ENCODE results near the gene STRN4. TPM values are rescaled to one million over a fixed set of nuclear protein-coding genes. Genes with fewer than 3 reads are reported as not detected.

The STRN4 gene
- total and polyA plus RNA-seq, 9 of the 15 experiments (the other 6 are each of a cell fraction or from before 2014, with no cell fraction given), result 0.62 to 83.7 (median 36.9) TPM

DNA sequence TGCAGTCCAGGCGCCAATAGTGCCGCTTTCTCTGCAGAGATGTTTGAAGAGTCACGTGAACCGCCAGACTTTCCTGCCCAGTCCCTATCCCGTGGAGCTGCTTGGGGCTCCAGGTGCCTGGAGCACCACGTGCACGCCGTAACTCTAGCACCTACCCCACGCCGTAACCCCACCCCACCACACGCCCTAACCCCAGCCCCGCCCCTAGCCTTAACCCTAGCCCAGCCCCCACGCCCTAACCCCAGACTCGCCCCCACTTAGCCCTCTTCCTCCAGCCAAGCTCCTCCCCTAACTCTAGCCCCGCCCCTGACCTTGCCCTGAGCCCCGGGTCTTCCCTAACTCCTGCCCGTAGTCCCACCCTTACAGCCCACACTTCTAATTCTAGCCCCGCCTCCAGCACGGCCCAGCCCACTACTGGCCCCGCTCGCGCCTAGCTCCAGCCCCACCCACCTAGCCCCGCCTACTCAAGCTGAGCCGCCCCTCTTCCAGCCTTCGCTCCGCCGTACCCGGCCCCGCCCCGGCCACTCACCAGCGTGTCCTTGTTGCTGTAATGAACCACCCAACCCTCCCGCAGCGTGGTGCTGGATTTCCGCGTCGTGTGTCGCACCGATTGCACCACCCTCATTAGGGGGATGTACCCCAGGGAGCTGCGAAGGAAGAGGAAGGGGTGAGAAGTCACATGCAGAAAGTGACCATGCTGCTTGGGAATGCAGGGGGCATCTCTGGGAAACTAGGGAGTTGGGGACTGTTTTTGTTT lies 48.9 kb downstream of the STRN4 start (continued):
- TF ChIP-seq FOXP4 (CRISPR knock-in tag; IDR thresholded peaks at IDR 0.05; ENCODE audit: borderline replicate concordance) (no peak), ZNF146 (CRISPR knock-in tag; IDR thresholded peaks at IDR 0.05; ENCODE audit: unreplicated experiment) (no peak), E2F6 (IDR thresholded peaks at IDR 0.05; ENCODE audit: borderline replicate concordance in 1 of 2, extremely low read depth in 1 of 2, insufficient read depth in 1 of 2, insufficient read length in 1 of 2, low read depth in 1 of 2, low read length in 1 of 2, poor library complexity in 1 of 2, severe bottlenecking in 1 of 2) (peak; percentile 44 to 49), NEUROD1 (IDR thresholded peaks at IDR 0.05; ENCODE audit: borderline replicate concordance, low read depth, low read length, partially characterized antibody) (no peak), HNRNPLL (IDR thresholded peaks at IDR 0.05; ENCODE audit: low read depth, low read length, poor library complexity, severe bottlenecking) (no peak), CHCHD3 (CRISPR knock-in tag; IDR thresholded peaks at IDR 0.05) (no peak), MCM3 (IDR thresholded peaks at IDR 0.05) (no peak), NCOA1 (IDR thresholded peaks at IDR 0.05; ENCODE audit: low read depth) (no peak), MYNN (IDR thresholded peaks at IDR 0.05) (peak; percentile 63; the same call in 1 of the 2 replicates), MYNN (CRISPR knock-in tag; IDR thresholded peaks at IDR 0.05) (no peak), NFXL1 (CRISPR knock-in tag; IDR thresholded peaks at IDR 0.05) (no peak), HNRNPL (IDR thresholded peaks at IDR 0.05; ENCODE audit: low read depth, low read length) (no peak)
- TF ChIP-seq, protein P1, sequence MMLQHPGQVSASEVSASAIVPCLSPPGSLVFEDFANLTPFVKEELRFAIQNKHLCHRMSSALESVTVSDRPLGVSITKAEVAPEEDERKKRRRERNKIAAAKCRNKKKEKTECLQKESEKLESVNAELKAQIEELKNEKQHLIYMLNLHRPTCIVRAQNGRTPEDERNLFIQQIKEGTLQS (IDR thresholded peaks at IDR 0.05), result peak; percentile 70
- TF ChIP-seq, protein P1 (CRISPR knock-in tag; conservative IDR thresholded peaks at IDR 0.05), result no peak
